ENCODE data around the gene ZNF221.

The ZNF221 gene

GRCh38 chr19:44003461-44004009 lies 52.5 kb downstream of the ZNF221 start:
- Histone ChIP-seq H3K4me1 (ENCODE audit: control insufficient read depth, insufficient read depth, low read length) (peaks cover 5% of the 10 kb centered on the region; the same call in 1 of the 2 replicates), H3K9me3 (ENCODE audit: control insufficient read depth, insufficient read depth, low read length) (peaks cover 1% of the 10 kb centered on the region; the same call in 1 of the 2 replicates), H3K9ac (ENCODE audit: low read depth, low read length) (no peak overlapping the region), H3K4me3 (ENCODE audit: low read depth, low read length) (peak overlapping the region; percentile 91), H3K27me3 (ENCODE audit: control insufficient read depth, insufficient read depth, low read length) (no peaks in the 10 kb centered on the region), H3K36me3 (ENCODE audit: control insufficient read depth, insufficient read depth, low read length) (peaks cover 10% of the 10 kb centered on the region), H3K27ac (ENCODE audit: low read depth, low read length) (no peak overlapping the region)

GRCh38 chr19:44005973-44006372 lies 54.9 kb downstream of the ZNF221 start:
- Histone ChIP-seq H3K9me3 (ENCODE audit: control insufficient read depth, insufficient read depth, low read length) (peaks cover 26% of the 10 kb centered on the region), H3K27ac (ENCODE audit: low read depth, low read length) (no peak overlapping the region), H3K4me3 (ENCODE audit: low read depth, low read length) (no peak overlapping the region), H3K9ac (ENCODE audit: low read depth, low read length) (no peak overlapping the region), H3K4me1 (ENCODE audit: control insufficient read depth, insufficient read depth, low read length) (peaks cover 5% of the 10 kb centered on the region; the same call in 1 of the 2 replicates), H3K36me3 (ENCODE audit: control insufficient read depth, insufficient read depth, low read length) (peaks cover 35% of the 10 kb centered on the region), H3K27me3 (ENCODE audit: control insufficient read depth, insufficient read depth, low read length) (no peaks in the 10 kb centered on the region)

GRCh38 chr19:44007473-44007872 lies 56.4 kb downstream of the ZNF221 start:
- no peak overlapping the region for H3K9ac ChIP-seq (ENCODE audit: low read depth, low read length)
- H3K27ac ChIP-seq (ENCODE audit: low read depth, low read length) = no peak overlapping the region
- no peaks in the 10 kb centered on the region for H3K27me3 ChIP-seq (ENCODE audit: control insufficient read depth, insufficient read depth, low read length)
- peaks cover 39% of the 10 kb centered on the region for H3K36me3 ChIP-seq (ENCODE audit: control insufficient read depth, insufficient read depth, low read length)
- H3K9me3 ChIP-seq (ENCODE audit: control insufficient read depth, insufficient read depth, low read length) = peaks cover 34% of the 10 kb centered on the region
- H3K4me1 ChIP-seq (ENCODE audit: control insufficient read depth, insufficient read depth, low read length) = peaks cover 5% of the 10 kb centered on the region; the same call in 1 of the 2 replicates
- no peak overlapping the region for H3K4me3 ChIP-seq (ENCODE audit: low read depth, low read length)

GRCh38 chr19:44010468-44010867 lies 59.4 kb downstream of the ZNF221 start:
- Histone ChIP-seq H3K9me3 (ENCODE audit: control insufficient read depth, insufficient read depth, low read length) (peaks cover 34% of the 10 kb centered on the region), H3K4me3 (ENCODE audit: low read depth, low read length) (no peak overlapping the region), H3K9ac (ENCODE audit: low read depth, low read length) (no peak overlapping the region), H3K4me1 (ENCODE audit: control insufficient read depth, insufficient read depth, low read length) (no peaks in the 10 kb centered on the region), H3K36me3 (ENCODE audit: control insufficient read depth, insufficient read depth, low read length) (peaks cover 39% of the 10 kb centered on the region), H3K27me3 (ENCODE audit: control insufficient read depth, insufficient read depth, low read length) (no peaks in the 10 kb centered on the region), H3K27ac (ENCODE audit: low read depth, low read length) (no peak overlapping the region)
